GM21717 (cell line): Measurements from ENCODE around the gene EVI2B.
"Not testable (repeated sequence)": the region's sequence is repeated elsewhere in the genome, so short reads cannot be mapped to it uniquely, and the experiment has no call there.

Experiments
- ATAC-seq: cut with Tn5 transposase; IDR thresholded peaks from one replicate; pipeline ENCODE4 v1.9.1; 2021; ENCODE audit warnings: mild to moderate bottlenecking, moderate library complexity; ENCODE audit not compliant: unreplicated experiment

EVI2B gene

GRCh38 chr17:31313982-31314781, at the start of gene EVI2B:
Gene EVI2B, minus strand, starts transcription at chr17:31314054. Its CDS starts 8,445 bp downstream, at chr17:31305609.
- ATAC-seq: no peak

DNA sequence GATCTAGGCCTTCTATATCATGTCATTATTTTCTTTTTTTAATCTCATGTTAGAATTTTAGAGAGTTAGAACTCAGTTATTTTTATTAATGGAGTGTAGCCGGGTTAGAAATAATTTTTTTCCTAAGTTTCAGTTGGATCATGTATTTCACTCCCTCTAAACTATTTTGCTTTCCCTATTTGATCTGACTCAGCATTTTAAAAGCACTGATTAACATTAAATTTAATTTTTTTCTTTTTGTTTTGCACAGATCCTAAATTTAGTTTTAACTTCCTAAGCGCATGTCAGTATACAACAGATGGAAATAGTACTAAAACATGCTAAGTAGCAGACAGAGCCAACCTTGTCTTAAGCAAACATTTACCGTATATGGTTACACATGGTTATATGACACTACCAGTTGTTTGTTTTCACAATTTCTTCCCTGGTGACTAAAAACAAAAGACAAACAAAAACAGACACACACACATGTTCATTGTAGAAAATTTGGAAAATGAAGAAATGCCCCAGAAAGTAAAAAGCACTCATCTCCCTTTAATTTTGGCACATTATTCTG, 44.1 kb upstream of the EVI2B start:
- no peak for ATAC-seq

DNA sequence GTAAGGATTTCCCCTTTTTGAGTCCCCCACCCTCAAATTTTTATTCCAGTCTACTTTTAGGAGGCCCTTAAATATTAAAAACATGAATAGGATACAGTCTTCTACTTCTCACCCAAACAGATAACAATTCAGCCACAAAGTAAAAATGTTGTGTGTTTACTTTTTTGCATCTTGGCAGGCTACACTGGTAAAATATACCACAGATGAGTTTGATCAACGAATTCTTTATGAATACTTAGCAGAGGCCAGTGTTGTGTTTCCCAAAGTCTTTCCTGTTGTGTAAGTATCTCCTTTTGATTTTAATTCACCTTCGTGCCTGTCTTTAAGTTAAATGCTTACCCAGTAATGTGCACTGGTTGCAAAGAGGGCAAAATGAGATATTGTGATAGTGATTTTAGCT, 43.2 kb upstream of the EVI2B start:
- no peak for ATAC-seq

DNA sequence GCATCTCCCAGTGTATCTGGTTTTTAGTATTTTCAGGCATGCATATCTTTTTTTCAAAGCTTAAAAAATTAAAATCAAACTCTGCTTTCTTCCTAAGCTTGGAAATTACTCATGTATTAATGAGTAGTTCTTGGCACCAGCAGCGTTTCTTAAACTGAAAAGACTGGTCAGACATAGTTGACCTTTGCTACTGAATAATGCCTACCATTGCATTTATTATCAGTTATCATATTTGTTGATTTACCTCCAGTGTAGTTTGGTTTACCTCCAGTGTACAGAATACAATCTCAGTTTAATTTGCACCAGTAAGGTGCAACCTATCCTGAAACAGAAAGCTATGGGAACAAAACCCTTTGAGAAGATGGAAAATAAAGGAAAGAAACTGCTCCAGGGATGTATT, 42.1 kb upstream of the EVI2B start:
- no peak for ATAC-seq

DNA sequence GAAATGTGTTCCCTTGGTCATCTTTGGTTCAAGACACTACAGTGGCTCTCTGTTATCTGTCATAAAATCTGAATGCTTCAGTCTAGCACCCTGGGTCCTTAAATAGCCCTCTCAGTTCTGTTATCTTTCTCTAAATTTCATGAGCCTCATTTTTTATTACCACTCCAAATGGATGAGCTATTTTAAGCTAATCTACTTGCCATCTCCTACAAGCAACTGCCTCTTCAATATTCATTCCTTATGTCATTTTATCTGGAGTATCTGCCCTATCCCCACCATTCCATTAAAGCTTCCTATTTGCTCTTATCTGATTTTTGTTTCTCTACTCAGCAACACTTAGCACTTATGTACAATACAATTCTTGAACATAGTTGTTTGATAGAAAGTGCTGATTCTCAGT, 35.6 kb upstream of the EVI2B start:
- ATAC-seq: no peak

DNA sequence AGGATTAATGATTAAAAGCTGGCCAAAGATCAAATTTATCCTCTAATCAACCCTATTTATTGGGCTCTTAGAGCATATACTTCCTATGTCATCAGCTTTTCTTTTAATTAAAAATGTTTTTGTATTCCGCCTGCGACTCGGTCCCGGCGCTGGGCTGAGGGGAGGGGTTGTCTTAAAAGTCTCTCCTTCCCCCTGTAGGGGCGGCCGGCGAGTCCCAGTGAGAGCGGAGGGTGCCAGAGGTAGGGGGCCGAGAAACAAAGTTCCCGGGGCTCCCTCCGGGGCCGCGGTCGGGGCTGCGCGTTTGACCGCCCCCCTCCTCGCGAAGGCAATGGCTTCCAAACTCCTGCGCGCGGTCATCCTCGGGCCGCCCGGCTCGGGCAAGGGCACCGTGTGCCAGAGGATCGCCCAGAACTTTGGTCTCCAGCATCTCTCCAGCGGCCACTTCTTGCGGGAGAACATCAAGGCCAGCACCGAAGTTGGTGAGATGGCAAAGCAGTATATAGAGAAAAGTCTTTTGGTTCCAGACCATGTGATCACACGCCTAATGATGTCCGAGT, 31.4 kb upstream of the EVI2B start:
- ATAC-seq: not testable (repeated sequence)

DNA sequence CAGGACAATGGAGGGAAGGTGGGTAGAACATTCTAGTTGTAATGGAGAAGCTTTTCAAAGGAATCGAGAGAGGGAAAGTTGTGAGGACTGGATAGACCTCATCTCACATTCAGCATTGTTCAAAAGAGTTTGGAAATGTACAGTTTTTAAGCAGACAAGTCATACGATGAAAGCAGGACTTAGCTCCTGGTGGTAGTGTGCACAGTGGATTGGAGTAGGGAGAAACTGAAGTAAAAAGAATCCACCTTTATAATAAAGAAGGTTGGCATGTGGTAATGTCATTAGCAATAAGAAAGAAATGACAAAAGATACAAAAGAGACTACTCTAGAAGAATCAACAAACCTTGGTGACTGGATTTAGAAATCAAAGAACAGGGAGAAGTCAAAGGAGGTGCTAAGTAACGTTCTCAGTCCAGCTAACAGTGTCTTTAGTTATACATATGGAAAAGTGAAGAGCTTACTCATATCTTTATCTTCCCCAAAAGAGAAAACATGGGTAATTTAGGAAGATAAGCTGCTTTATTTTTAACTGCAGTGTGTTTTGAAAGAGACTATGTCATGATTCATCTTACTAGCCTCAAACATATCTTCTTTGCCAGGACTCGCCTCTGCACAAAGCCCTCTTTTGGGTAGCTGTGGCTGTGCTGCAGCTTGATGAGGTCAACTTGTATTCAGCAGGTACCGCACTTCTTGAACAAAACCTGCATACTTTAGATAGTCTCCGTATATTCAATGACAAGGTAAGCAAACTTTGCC, 26.2 kb upstream of the EVI2B start:
- ATAC-seq: no peak

DNA sequence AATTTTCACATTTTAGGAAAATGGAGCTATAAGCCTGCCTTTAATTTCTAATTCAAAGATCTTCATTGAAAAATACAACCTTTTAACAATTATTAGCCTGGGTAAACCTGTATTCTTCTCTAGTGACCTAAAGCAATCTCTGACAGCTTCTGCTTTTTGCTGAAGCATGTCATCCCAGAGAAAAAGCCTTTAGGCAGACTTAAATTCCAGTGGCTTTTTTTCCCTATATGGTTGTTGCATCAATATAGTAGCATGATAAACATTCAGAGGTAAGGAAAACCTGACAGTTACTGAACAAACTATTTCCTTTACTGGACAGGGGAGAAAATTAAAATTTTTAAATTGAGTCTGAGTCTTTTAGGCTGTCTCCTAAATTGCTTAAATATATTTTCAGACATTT, 15.4 kb upstream of the EVI2B start:
- no peak for ATAC-seq

DNA sequence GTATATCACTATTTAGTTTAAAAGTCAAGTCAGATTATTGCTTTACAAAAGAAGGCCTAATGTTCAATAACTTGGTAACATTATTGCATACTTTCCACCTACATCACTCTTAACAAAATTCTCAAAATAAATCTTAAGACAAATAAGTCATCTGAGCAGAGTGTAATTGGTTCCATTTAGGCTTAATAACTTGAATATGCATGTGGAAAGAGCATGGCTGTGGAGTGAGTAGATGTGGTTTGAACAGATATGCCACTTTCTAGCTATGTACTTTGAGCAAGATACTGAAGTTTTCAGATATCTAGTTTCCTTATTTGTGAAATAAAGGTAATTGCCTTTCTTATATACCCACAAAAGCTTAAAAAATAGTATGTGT, 14.3 kb upstream of the EVI2B start:
- no peak for ATAC-seq

DNA sequence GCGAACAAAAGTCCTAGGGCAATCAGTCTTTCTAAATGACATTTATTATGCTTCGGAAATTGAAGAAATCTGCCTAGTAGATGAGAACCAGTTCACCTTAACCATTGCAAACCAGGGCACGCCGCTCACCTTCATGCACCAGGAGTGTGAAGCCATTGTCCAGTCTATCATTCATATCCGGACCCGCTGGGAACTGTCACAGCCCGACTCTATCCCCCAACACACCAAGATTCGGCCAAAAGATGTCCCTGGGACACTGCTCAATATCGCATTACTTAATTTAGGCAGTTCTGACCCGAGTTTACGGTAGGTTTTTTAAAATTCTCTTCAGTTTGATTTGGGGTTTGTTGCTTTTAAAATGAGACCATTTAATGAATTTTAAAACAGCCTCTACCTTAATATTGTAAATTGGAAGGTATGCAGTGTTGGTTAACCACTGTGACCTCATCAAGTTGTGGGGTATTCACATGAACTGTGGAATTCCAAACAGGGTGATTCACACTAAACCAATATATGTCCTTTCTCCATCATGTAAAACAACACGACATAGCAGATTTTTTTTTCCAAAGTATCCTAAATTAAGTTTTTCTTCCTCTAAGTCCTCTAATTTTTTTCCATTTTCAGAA, 13.8 kb upstream of the EVI2B start:
- no peak for ATAC-seq

GRCh38 chr17:31323551-31323950, 9.7 kb upstream of the EVI2B start:
- no peak for ATAC-seq

- no peak for ATAC-seq
These were observed 8.1 kb upstream of the EVI2B start for GRCh38 chr17:31321966-31322365.

GRCh38 chr17:31321481-31321880, 7.6 kb upstream of the EVI2B start, which contains the start of gene EVI2A:
Gene EVI2A, minus strand, starts transcription at chr17:31321622. Its CDS starts 2,609 bp downstream, at chr17:31319013.
- no peak for ATAC-seq

- ATAC-seq: no peak
These were observed 6.9 kb upstream of the EVI2B start for GRCh38 chr17:31320791-31321190.

GRCh38 chr17:31320241-31320640, 6.4 kb upstream of the EVI2B start:
- no peak for ATAC-seq

DNA sequence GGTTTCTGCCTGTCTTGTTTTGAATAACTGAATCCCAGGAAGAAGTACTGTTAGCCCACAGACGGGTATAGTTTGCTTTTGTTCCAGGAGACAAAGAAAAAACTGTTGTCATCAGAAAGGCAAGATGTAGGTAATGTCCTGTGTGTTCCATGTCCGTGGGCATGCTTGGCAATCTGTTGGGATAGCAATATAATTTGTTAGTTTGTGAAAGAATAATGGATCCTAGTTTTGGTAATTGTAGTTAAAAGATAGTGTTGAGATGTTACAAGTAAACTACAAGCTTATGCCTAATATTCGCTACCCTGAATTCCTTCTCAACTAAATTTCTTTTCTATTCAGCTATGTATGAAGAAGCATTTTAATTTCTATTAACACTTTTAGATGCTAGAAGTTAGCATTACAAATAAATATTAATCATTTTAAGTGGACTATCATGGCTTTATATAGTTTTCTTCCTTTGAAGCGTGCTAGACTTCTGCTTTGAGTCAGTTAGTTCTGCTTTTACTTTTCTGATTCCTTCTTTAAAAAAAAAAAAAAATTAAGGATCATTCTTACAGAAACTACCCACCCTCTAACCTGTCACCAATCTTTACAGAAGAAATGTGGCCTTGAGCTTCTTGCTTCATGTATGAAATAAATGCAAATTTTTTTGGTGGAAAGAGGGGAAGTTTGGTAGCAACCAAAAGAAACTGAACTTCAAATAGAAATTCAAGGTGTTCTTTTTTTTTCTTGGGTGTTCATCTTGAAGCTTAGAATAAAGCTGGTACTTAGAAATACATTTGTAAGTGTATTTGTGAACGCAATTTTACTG, 5.2 kb upstream of the EVI2B start:
- no peak for ATAC-seq

GRCh38 chr17:31318298-31318801, 4.5 kb upstream of the EVI2B start:
- no peak for ATAC-seq

DNA sequence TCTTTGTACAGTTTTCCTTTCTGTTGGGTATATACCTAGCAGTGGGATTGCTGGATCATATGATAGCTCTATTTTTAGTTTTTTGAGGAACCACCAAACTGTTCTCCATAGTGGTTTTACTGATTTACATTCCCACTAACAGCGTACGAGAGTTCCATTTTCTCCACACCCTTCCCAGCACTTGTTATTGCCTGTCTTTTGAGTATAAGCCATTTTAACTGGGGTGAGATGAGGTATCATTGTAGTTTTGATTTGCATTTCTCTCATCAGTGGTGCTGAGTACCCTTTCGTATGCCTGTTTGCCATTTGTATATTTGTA, 887 bp upstream of the EVI2B start:
- ATAC-seq: no peak

DNA sequence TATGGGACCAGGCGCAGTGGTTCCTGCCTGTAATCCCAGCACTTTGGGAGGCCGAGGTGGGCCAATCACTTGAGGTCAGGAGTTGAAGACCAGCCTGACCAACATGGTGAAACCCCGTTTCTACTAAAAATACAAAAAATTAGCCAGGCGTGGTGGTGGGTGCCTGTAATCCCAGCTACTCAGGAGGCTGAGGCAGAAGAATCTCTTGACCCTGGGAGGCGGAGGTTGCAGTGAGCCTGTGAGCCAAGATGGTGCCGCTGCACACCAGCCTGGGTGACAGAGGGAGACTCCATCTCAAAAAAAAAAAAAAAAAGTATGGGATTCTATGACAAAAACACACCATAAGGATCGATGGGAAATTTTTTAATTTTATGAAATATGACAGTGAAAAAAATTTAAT, 1.6 kb downstream of the EVI2B start:
- ATAC-seq: not testable (repeated sequence)

DNA sequence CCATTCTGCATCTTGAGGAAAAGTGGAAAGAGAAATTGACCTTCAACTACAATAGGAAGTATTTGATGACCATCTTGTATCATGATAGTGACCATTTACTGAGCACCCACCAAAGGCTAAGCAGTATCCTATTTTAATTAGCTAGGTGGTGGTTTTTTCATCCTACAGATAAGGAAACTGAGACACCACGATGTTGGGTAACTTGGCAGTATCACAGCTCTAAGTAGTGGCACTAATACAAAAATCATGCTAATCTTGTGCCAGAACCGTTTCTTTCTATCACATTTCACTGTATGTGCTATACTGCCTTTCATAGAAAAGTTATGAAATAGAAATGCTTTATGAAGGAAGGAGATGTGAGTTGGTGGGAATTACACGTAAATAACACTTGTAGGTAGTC, 2.3 kb downstream of the EVI2B start:
- ATAC-seq: no peak
